IgD-negative memory B cell (primary cell): ENCODE data around the gene SLC38A4. TPM values are rescaled to one million over a fixed set of nuclear protein-coding genes. Genes with fewer than 3 reads are reported as not detected.
"Not testable (repeated sequence)": the region's sequence is repeated elsewhere in the genome, so short reads cannot be mapped to it uniquely, and the experiment has no call there.

Experiments
- H3K27ac Mint-ChIP-seq, 3 donors: one replicate each; pipeline ENCODE4 v1.8.0; 2020 to 2022; ENCODE audit warnings: mild to moderate bottlenecking in 3 of 3, mixed read lengths in 3 of 3, moderate library complexity in 1 of 3
- H3K27me3 Mint-ChIP-seq: one replicate; pipeline ENCODE4 v1.8.0; 2021; ENCODE audit warnings: mixed read lengths
- H3K36me3 Mint-ChIP-seq: one replicate; pipeline ENCODE4 v1.8.0; 2020; ENCODE audit warnings: mild to moderate bottlenecking, mixed read lengths
- H3K4me1 Mint-ChIP-seq, 3 donors: one replicate each; pipeline ENCODE4 v1.8.0; 2020 to 2022; ENCODE audit warnings: mixed read lengths in 3 of 3, mild to moderate bottlenecking in 1 of 3
- H3K4me3 Mint-ChIP-seq, 4 donors: one replicate each; pipeline ENCODE4 v1.8.0; 2020 to 2022; ENCODE audit warnings: mild to moderate bottlenecking in 4 of 4, mixed read lengths in 4 of 4, moderate library complexity in 3 of 4
- H3K9me3 Mint-ChIP-seq, 3 donors: one replicate each; pipeline ENCODE4 v1.8.0; 2020 to 2021; ENCODE audit warnings: mixed read lengths in 3 of 3, mild to moderate bottlenecking in 1 of 3
- polyA plus RNA-seq: library from polyadenylated mRNA; unstranded; fragments of 300-500 nt; fragmentation: Illumina TruSeq; gene quantifications from one replicate; pipeline ENCODE4 v1.2.3, GENCODE V29; 2021

The SLC38A4 gene
- polyA plus RNA-seq, 1 donor from 2014 or later, result not detected

DNA sequence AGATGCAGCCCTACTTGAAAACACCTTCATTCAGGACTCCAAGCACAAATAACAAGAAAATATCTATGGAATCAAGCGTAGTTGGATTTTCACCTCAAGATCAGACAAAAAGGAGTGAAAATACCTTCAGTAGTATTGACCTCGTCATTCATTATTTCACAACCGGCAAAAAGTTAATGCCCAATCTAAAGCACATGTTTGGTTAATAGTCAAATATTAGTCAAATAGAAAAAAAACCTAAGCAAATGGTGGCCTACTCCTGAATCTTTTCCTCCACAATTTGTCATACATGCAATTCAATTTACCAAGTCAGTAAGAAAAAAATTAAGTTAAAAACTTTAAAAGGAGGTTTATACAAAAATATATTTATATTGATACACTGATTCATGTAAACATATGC lies 50.0 kb downstream of the SLC38A4 start:
- Mint-ChIP-seq H3K27me3 (no peaks in the 10 kb centered on the region), H3K4me1 (no peaks in the 10 kb centered on the region), H3K4me3 (no peak overlapping the region), H3K36me3 (no peaks in the 10 kb centered on the region), H3K9me3 (no peaks in the 10 kb centered on the region), H3K27ac (no peak overlapping the region)

DNA sequence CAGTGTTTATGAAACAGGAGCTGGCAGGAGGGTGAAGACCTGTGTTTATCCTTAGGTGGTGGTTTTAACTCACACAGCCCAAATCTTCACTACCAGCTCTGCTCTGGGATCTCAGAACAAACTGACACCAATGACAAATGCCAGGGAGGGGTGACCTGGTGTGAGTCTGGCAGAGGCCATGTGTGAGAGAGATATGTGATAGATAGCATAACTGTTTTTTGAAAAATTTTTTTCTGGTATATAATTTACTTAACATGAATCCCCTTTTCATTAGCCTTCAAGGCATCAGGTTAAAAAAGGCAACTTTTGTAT lies 51.5 kb downstream of the SLC38A4 start:
- Mint-ChIP-seq H3K9me3 (no peaks in the 10 kb centered on the region), H3K4me3 (no peak overlapping the region), H3K36me3 (no peaks in the 10 kb centered on the region), H3K27me3 (no peaks in the 10 kb centered on the region), H3K4me1 (no peaks in the 10 kb centered on the region), H3K27ac (no peak overlapping the region)

DNA sequence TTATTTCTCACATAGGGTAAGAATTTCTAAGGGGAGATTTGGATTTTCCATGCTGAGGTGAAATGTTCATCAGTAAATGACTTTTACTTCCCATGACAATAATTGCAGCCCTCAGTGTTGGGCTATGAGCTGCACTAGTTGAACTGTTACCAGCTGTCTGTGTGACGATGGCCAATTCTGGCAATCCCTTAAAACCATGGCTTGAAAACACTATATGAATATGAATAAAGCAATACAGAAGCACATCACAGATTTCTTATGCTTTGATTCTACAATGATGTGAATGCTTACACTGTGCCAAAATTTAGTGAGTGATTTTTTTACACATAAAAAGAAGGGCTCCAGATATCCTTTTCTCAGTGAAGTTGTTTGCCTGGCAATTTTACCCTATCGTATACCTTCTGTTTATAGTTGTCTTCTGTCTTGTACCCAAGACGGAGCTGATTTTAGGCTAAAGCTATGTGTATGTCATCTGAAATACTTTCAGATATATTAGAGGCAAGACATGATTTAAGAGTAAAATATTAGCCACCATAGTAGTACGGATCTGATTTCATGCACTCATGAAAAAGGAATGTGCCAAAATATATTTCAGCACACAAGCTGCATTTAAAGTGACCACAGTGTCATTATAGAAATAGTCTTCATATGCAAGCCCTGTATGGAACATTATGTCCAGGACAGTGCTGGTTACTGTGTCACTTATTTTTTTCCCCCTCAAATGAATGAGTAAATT lies 52.0 kb downstream of the SLC38A4 start:
- Mint-ChIP-seq H3K27ac (no peak overlapping the region), H3K4me1 (no peaks in the 10 kb centered on the region), H3K9me3 (no peaks in the 10 kb centered on the region), H3K4me3 (no peak overlapping the region), H3K27me3 (no peaks in the 10 kb centered on the region), H3K36me3 (no peaks in the 10 kb centered on the region)

DNA sequence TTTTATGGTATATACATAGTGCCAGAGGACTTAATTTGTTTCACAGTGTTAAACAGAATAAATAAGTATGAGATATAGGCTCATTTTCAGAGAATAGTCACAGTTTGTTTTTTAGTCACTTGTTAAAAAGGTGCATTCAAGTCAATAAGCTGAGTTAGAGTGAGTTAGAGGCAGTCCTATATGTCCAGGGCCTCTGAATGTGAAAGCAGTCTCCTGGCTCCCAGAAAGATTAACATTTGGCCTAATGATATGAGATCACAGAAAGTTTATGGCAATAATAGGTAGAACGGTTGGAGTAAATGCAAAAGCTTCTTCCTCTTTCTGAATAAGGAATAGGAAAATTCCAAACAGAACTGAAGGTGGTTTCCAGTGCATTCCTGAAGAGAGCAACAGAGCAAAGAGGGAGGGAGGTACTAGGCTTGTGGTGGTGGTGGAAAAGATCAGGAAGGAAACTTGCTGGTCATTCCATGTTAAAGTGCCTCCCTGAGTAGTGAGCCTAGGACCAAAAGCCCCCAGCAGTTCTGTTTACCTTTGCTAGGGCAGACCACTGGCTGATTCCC lies 54.4 kb downstream of the SLC38A4 start:
- Mint-ChIP-seq H3K36me3 (no peaks in the 10 kb centered on the region), H3K4me3 (no peak overlapping the region), H3K4me1 (no peaks in the 10 kb centered on the region), H3K27me3 (peaks cover 2% of the 10 kb centered on the region), H3K27ac (peak overlapping the region in 1 of 3 donors; percentile 14), H3K9me3 (no peaks in the 10 kb centered on the region)

DNA sequence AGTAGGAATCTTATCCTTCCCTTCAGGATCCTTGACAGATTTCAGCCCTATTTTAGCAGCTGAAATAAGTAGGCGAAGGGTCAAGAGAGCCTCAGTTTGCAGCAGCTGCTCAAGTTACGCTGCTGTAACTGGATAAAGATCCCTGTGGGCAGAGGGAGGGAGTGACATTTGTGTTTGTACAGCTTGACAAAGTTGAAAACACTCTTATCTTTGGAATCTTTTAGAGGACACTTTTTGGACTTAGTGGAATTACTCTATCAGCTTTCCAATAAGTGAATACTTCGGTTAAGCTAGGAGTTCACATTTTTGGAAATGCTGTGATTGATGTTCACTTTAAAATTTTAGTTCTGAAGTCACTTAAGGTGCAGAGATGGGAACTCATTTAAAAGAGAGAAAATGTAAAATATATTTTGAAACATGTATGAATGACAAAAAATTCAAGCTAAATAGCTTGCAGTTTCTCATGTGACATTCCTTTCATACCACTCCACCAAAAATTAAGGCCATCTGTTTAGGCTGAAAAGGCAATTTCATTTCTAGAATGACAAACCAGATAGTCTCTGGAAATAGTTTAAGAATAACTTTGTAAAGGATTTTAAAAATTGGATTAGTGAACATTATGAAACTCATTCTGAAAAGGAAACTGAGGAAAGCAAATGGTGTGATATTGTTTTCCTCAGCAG lies 55.2 kb downstream of the SLC38A4 start:
- H3K27me3 Mint-ChIP-seq, result peaks cover 2% of the 10 kb centered on the region
- no peaks in the 10 kb centered on the region for H3K4me1 Mint-ChIP-seq
- H3K4me3 Mint-ChIP-seq, result no peak overlapping the region
- H3K9me3 Mint-ChIP-seq, result no peaks in the 10 kb centered on the region
- no peaks in the 10 kb centered on the region for H3K36me3 Mint-ChIP-seq
- no peak overlapping the region for H3K27ac Mint-ChIP-seq

DNA sequence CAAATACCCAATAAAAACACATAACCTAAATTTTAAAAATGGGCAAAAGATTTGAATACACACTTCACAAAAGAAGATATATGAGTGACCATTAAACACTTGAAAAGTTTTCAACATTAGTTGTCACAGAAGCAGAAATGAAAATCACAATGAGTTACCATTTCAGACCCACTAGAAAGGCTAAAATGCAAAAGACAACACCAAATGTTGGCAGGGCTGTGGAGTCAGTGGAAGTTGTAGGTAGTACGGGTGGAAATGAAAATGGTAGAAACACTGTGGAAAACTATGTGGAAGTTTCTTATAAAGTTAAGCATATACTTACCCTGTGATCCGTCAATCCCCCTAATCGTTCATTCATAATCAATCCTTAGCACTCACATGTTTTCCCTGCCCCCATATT lies 61.8 kb downstream of the SLC38A4 start:
- H3K27ac Mint-ChIP-seq, result no peak overlapping the region
- peaks cover 6% of the 10 kb centered on the region for H3K36me3 Mint-ChIP-seq
- peaks cover 0 to 11% (median 6%) of the 10 kb centered on the region in 3 donors for H3K9me3 Mint-ChIP-seq
- H3K27me3 Mint-ChIP-seq, result peaks cover 2% of the 10 kb centered on the region
- no peaks in the 10 kb centered on the region for H3K4me1 Mint-ChIP-seq
- no peak overlapping the region for H3K4me3 Mint-ChIP-seq

DNA sequence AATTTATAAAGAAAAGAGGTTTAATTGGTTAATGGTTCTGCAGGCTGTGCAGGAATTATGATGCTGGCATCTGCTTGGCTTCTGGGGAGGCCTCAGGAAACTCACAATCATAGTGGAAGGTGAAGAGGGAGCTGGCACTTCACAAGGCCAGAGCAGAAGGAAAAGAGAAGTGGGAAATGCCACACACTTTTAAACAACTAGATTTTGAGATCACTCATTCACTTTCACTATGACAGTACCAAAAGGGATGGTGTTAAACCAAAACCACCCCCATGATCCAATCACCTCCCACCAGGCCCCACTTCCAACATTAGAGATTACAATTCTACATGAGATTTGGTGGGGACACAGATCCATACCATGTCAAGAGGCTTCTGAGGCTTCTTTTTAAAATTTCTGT lies 62.6 kb downstream of the SLC38A4 start:
- Mint-ChIP-seq H3K4me3 (no peak overlapping the region), H3K9me3 (peaks cover 0 to 11% (median 11%) of the 10 kb centered on the region in 3 donors), H3K27me3 (peaks cover 2% of the 10 kb centered on the region), H3K36me3 (peaks cover 8% of the 10 kb centered on the region), H3K27ac (no peak overlapping the region), H3K4me1 (no peaks in the 10 kb centered on the region)

DNA sequence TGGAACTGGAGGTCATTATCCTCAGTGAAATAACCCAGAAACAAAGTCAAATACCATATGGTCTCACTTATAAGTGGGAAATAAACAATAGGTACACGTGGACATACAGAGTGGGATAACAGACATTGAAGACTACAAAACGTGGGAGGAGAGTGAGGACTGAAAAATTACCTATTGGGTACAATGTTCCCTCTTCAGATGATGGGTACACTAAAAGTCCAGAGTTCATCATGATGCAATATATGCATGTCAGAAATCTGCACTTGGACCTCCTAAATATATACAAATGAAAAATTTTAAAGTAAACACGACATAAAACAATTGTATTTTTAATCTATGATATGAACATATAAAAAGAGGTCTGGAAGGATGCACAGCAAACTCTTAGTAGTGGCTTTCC lies 71.2 kb downstream of the SLC38A4 start:
- no peak overlapping the region for H3K27ac Mint-ChIP-seq
- H3K27me3 Mint-ChIP-seq, result no peaks in the 10 kb centered on the region
- H3K36me3 Mint-ChIP-seq, result peaks cover 5% of the 10 kb centered on the region
- no peak overlapping the region for H3K4me3 Mint-ChIP-seq
- peaks cover 0 to 1% (median 0%) of the 10 kb centered on the region in 3 donors for H3K4me1 Mint-ChIP-seq
- peaks cover 6 to 17% (median 7%) of the 10 kb centered on the region in 3 donors for H3K9me3 Mint-ChIP-seq

DNA sequence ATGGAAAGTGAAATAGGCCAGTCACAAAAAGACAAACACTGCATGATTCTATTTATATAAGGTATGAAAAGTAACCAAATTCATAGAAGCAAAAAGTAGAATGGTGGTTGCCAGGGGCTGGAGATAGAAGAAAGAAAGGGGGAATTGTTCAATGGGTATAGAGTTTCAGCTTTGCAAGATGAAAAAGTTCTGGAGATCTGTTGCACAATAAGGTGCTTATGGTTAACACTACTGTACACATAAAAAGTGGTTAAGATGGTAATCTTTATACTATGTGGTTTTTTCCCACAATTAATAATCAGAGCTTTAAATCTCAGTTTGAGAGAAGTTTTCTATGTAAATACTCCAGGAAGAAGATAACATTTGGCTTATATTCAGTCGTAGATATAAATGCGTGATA lies 73.4 kb downstream of the SLC38A4 start:
- Mint-ChIP-seq H3K27ac (no peak overlapping the region), H3K4me3 (no peak overlapping the region), H3K36me3 (peaks cover 2% of the 10 kb centered on the region), H3K27me3 (no peaks in the 10 kb centered on the region), H3K9me3 (peaks cover 10 to 20% (median 11%) of the 10 kb centered on the region in 3 donors), H3K4me1 (peaks cover 0 to 3% (median 0%) of the 10 kb centered on the region in 3 donors)

DNA sequence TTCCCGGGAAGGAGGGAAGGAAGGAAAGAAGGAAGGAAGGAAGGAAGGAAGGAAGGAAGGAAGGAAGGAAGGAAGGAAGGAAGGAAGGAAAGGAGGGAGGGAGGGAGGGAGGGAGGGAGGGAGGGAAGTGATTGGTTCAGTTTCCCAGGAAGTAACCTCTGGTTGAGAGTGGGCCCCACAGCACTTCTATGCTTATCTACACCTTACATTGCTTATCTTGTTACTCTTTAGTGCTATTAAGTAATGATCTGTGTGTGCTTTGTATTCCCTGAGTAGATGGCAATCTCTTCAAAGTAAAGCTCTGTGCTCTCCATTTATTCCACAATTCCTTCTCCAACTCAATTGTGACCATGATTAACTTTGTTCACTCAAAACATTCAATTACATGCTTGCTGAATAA lies 74.6 kb downstream of the SLC38A4 start:
- Mint-ChIP-seq H3K27me3 (no peaks in the 10 kb centered on the region), H3K9me3 (peaks cover 5 to 16% (median 7%) of the 10 kb centered on the region in 3 donors), H3K27ac (no peak overlapping the region), H3K4me3 (no peak overlapping the region), H3K36me3 (no peaks in the 10 kb centered on the region), H3K4me1 (peaks cover 0 to 3% (median 0%) of the 10 kb centered on the region in 3 donors)

DNA sequence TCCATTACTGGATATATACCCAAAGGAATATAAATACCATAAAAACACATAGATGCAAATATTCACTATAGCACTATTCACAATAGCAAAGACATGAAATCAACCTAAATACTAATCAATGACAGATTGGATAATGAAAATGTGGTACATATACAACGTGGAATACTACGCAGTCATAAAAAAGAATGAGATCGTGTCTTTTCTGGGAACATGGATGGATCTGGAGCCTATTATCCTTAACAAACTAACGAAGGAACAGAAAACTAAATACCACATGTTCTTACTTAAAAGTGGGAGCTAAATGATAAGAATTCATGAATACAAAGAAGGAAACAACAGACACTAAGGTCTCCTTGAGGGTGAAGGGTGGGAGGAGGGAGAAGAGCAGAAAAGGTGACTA lies 76.5 kb downstream of the SLC38A4 start:
- Mint-ChIP-seq H3K36me3 (no peaks in the 10 kb centered on the region), H3K4me3 (no peak overlapping the region), H3K27ac (no peak overlapping the region), H3K27me3 (no peaks in the 10 kb centered on the region), H3K4me1 (peaks cover 0 to 3% (median 0%) of the 10 kb centered on the region in 3 donors), H3K9me3 (peaks cover 9 to 33% (median 11%) of the 10 kb centered on the region in 3 donors)

DNA sequence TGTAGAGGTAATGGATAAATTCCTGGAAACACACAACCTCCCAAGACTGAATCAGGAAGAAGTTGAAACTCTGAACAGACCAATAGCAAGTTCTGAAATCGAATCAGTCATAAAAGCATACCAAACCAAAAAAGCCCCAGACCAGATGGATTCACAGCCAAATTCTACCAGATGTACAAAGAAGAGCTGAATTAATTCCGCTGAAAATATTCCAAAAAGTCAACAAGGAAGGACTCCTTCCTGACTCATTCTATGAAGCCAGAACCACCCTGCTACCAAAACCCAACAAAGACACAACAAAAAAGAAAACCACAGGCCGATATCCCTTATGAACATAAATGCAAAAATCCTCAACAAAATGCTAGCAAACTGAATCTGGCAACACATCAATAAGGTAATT lies 81.5 kb downstream of the SLC38A4 start:
- Mint-ChIP-seq H3K27ac (no peak overlapping the region), H3K4me1 (no peaks in the 10 kb centered on the region), H3K4me3 (no peak overlapping the region), H3K27me3 (no peaks in the 10 kb centered on the region), H3K9me3 (peaks cover 15 to 45% (median 22%) of the 10 kb centered on the region in 3 donors), H3K36me3 (no peaks in the 10 kb centered on the region)

DNA sequence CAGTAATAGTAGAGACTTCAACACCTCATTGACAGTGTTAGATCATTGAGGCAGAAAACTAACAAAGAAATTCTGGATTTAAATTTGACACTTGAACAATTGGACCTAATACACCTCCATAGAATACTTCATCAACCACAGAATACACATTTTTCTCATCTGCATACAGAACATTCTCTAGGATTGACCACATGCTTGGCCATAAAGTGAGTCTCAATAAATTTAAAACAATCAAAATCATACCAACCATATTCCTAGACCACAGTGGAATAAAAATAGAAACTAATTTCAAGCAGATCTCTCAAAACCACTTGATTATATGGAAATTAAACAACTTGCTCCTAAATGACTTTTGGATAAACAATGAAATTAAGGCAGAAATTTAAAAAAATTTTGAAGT lies 82.3 kb downstream of the SLC38A4 start:
- H3K4me1 Mint-ChIP-seq, result no peaks in the 10 kb centered on the region
- H3K27me3 Mint-ChIP-seq, result no peaks in the 10 kb centered on the region
- no peak overlapping the region for H3K27ac Mint-ChIP-seq
- peaks cover 13 to 41% (median 21%) of the 10 kb centered on the region in 3 donors for H3K9me3 Mint-ChIP-seq
- H3K4me3 Mint-ChIP-seq, result no peak overlapping the region
- no peaks in the 10 kb centered on the region for H3K36me3 Mint-ChIP-seq

DNA sequence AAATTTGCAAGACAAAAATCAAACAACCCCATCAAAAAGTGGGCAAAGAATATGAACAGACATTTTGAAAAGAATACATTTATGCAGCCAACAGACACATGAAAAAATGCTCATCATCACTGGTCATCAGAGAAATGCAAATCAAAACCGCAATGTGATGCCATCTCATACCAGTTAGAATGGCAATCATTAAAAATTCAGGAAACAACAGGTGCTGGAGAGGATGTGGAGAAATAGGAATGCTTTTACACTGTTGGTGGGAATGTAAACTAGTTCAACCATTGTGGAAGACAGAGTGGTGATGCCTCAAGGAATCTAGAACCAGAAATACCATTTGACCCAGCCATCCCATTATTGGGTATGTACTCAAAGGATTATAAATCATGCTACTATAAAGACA lies 83.5 kb downstream of the SLC38A4 start:
- H3K9me3 Mint-ChIP-seq, result peaks cover 14 to 45% (median 24%) of the 10 kb centered on the region in 3 donors
- not testable (repeated sequence) for H3K36me3 Mint-ChIP-seq, H3K4me3 Mint-ChIP-seq, H3K27me3 Mint-ChIP-seq, H3K4me1 Mint-ChIP-seq, H3K27ac Mint-ChIP-seq

DNA sequence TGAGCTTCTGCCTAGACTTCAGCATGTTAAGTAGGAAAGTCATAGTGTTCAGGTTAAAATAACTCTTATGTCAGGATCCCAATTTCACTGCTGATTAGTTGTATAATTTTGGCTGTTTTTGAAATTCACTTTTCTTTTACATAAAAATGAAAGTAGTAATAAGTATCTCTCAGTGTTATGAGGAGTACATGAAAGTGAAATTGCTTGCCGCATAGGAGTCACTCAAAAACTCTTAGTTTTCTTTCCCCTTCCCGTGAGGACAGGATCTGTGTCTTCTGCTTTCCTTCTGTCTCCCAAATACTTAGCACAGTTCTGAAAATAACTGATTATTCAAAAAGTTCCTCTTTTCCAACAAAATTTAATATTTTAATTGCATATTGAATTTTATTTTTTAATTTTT lies 100.5 kb downstream of the SLC38A4 start:
- Mint-ChIP-seq H3K4me3 (peak overlapping the region in 1 of 4 donors; percentile 1), H3K9me3 (peaks cover 0 to 3% (median 0%) of the 10 kb centered on the region in 3 donors), H3K27me3 (no peaks in the 10 kb centered on the region), H3K4me1 (no peaks in the 10 kb centered on the region), H3K36me3 (peaks cover 4% of the 10 kb centered on the region), H3K27ac (no peak overlapping the region)
